ENCODE measurements around the gene KCNN2.
A peak's percentile ranks its signal among the peaks of the same experiment; 100 is the strongest.

KCNN2 gene

DNA sequence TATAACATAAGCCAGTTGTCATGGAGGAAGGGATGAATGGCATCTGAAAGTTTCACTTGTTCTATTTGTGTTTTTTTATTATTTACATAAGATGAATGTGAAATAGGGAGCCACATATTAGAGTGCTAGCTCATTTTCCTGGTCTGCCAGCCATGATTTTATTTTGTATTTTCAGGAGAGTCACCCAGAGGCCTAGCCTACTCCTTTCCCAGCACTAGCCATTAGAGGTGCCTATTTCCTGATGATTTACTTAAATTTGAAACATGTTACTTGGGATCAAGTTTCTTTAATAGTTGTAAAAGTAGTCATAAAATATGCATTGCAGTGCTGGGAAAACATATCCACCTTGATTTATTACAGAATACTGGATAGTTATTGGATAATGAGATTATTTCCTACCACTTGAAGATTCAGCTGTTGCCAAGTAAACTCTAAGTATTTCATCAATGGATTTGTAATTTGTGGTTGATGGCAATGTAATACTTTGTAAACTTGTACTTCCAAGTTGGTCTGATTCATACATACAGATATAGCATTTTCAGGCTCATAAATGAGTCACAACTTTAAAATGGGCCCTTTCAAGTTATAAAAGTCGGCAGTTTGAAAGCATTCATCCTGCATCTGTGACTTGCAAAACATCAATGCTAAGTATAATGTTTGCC is 50.8 kb downstream of the KCNN2 start:
- DNase-seq (ENCODE audit: low read depth, low spot score): peak; percentile 86
- in situ Hi-C loops (cut with HindIII; ENCODE audit: low sequenced_read_pairs): no loop called here
- H3K4me3 ChIP-seq (ENCODE audit: low read depth, low read length): no peak overlapping the region
- TF ChIP-seq CTCF (IDR thresholded peaks at IDR 0.05; ENCODE audit: low read depth, low read length): no peak

GRCh38 chr5:114415760-114416159 is 53.9 kb downstream of the KCNN2 start:
- in situ Hi-C loops (cut with HindIII; ENCODE audit: low sequenced_read_pairs): no loop called here
- TF ChIP-seq CTCF (IDR thresholded peaks at IDR 0.05; ENCODE audit: low read depth, low read length): no peak
- no peak overlapping the region for H3K4me3 ChIP-seq (ENCODE audit: low read depth, low read length)
- DNase-seq (ENCODE audit: low read depth, low spot score): no peak

- DNase-seq (ENCODE audit: low read depth, low spot score): no peak
- in situ Hi-C loops (cut with HindIII; ENCODE audit: low sequenced_read_pairs): no loop called here
- TF ChIP-seq CTCF (IDR thresholded peaks at IDR 0.05; ENCODE audit: low read depth, low read length): no peak
- H3K4me3 ChIP-seq (ENCODE audit: low read depth, low read length): no peak overlapping the region
Measured at GRCh38 chr5:114416254-114416653, 54.4 kb downstream of the KCNN2 start.

- no peak overlapping the region for H3K4me3 ChIP-seq (ENCODE audit: low read depth, low read length)
- no peak for TF ChIP-seq CTCF (IDR thresholded peaks at IDR 0.05; ENCODE audit: low read depth, low read length)
- in situ Hi-C loops (cut with HindIII; ENCODE audit: low sequenced_read_pairs): no loop called here
- DNase-seq (ENCODE audit: low read depth, low spot score): no peak
Measured at GRCh38 chr5:114417519-114417918, 55.6 kb downstream of the KCNN2 start.

DNA sequence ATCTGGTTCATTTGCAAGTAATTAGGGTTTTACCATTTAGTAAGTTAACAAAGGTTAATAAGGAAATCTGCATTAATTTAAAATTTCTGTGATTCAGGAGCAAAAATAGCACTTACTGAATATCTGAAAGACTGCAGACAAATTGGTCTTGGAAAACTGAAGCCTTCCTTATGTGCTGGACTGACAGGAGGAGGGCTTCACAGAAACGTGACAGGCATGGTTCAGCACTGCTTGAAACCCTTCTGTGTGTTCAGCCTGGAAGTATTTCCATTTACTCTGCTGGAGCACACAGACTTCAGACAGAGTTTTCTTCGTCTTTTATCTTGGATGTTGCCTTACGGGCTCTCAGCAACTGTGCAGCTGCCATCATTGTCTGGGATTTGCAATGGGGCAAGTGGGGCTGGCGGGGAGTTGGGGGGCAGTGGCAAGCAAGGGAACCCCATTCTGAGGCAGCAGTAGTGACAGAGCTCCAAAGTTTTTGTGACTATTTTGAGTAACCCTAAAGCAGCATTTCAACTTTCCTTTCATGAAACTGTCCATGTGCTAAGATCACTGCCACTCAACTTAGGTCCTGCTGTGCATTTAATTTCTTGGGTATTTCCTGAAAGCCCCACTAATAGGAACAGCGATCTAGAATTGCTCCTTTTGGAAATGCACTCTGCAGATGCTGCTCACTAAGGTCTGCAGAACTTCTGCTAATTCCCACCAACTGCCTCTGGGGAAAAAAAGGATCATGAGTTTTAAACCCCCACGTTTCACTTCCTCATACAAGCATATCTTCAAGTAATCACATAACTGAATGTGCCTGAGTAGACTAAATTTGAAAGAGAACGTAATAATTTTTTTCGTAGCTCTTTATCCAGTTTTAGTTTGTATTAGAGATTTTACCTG is 56.6 kb downstream of the KCNN2 start:
- in situ Hi-C loops (cut with HindIII; ENCODE audit: low sequenced_read_pairs): no loop called here
- H3K4me3 ChIP-seq (ENCODE audit: low read depth, low read length): no peak overlapping the region
- DNase-seq (ENCODE audit: low read depth, low spot score): no peak
- TF ChIP-seq CTCF (IDR thresholded peaks at IDR 0.05; ENCODE audit: low read depth, low read length): no peak

GRCh38 chr5:114419067-114419388 is 57.2 kb downstream of the KCNN2 start:
- no peak for DNase-seq (ENCODE audit: low read depth, low spot score)
- no peak overlapping the region for H3K4me3 ChIP-seq (ENCODE audit: low read depth, low read length)
- in situ Hi-C loops (cut with HindIII; ENCODE audit: low sequenced_read_pairs): no loop called here
- no peak for TF ChIP-seq CTCF (IDR thresholded peaks at IDR 0.05; ENCODE audit: low read depth, low read length)
